ENCODE measurements around the gene ROCK2.
A peak's percentile ranks its signal among the peaks of the same experiment; 100 is the strongest.

The ROCK2 gene

GRCh38 chr2:11342551-11343367, 1.7 kb downstream of the ROCK2 start:
- H3K27ac ChIP-seq: peak overlapping the region; percentile 96
- no peak for TF ChIP-seq CTCF (IDR thresholded peaks at IDR 0.05)
- H3K4me3 ChIP-seq: peak overlapping the region; percentile 94
- no peak for DNase-seq (ENCODE audit: low spot score)

GRCh38 chr2:11340717-11341116, 3.7 kb downstream of the ROCK2 start:
- DNase-seq (ENCODE audit: low spot score): no peak
- no peak for TF ChIP-seq CTCF (IDR thresholded peaks at IDR 0.05)
- H3K4me3 ChIP-seq: peak overlapping the region; percentile 94
- H3K27ac ChIP-seq: peak overlapping the region in 1 of 2 donors; percentile 48

GRCh38 chr2:11339508-11340083, 4.8 kb downstream of the ROCK2 start:
- no peak for TF ChIP-seq CTCF (IDR thresholded peaks at IDR 0.05)
- peak overlapping the region; percentile 8 for H3K4me3 ChIP-seq
- DNase-seq (ENCODE audit: low spot score): no peak
- H3K27ac ChIP-seq: peak overlapping the region; percentile 6 to 45

GRCh38 chr2:11338580-11338979, 5.9 kb downstream of the ROCK2 start:
- Histone ChIP-seq H3K4me3 (no peak overlapping the region), H3K27ac (no peak overlapping the region)
- DNase-seq (ENCODE audit: low spot score): no peak
- TF ChIP-seq CTCF (IDR thresholded peaks at IDR 0.05): no peak

- TF ChIP-seq CTCF (IDR thresholded peaks at IDR 0.05): no peak
- DNase-seq (ENCODE audit: low spot score): no peak
- Histone ChIP-seq H3K4me3 (no peak overlapping the region), H3K27ac (no peak overlapping the region)
These were observed 6.5 kb downstream of the ROCK2 start for GRCh38 chr2:11337909-11338308.

GRCh38 chr2:11336189-11336588, 8.2 kb downstream of the ROCK2 start:
- no peak for DNase-seq (ENCODE audit: low spot score)
- no peak for TF ChIP-seq CTCF (IDR thresholded peaks at IDR 0.05)
- Histone ChIP-seq H3K27ac (no peak overlapping the region), H3K4me3 (no peak overlapping the region)

All from coronary artery (tissue), 2 donors.